ENCODE data around the gene DPP4.

The DPP4 gene

GRCh38 chr2:162075689-162076132, 1.7 kb upstream of the DPP4 start:
- no peak for TF ChIP-seq EZH2phosphoT487 (IDR thresholded peaks at IDR 0.05; ENCODE audit: low read depth)
- TF ChIP-seq CTCF (IDR thresholded peaks at IDR 0.05; ENCODE audit: low read depth, low read length) = no peak
- Histone ChIP-seq H3K4me2 (ENCODE audit: low read length) (no peak overlapping the region), H3K36me3 (replicated peaks; ENCODE audit: low read depth, low read length) (peaks cover 7% of the 10 kb centered on the region), H2AFZ (ENCODE audit: low read depth, low read length) (no peak overlapping the region), H3K4me1 (ENCODE audit: low read length) (peaks cover 26% of the 10 kb centered on the region), H4K20me1 (ENCODE audit: insufficient read depth, low read length) (no peaks in the 10 kb centered on the region), H3K9me3 (ENCODE audit: insufficient read depth, low read length) (no peaks in the 10 kb centered on the region), H3K79me2 (ENCODE audit: low read length) (no peaks in the 10 kb centered on the region; the same call in 1 of the 2 replicates), H3K4me3 (ENCODE audit: low read length) (no peak overlapping the region), H3K27me3 (ENCODE audit: low read depth, low read length) (no peaks in the 10 kb centered on the region), H3K27ac (ENCODE audit: low read length) (no peak overlapping the region), H3K9ac (ENCODE audit: low read length) (no peak overlapping the region)

- Histone ChIP-seq H4K20me1 (ENCODE audit: insufficient read depth, low read length) (no peaks in the 10 kb centered on the region), H3K4me3 (ENCODE audit: low read length) (peak overlapping the region; percentile 95; the same call in 1 of the 2 replicates), H3K4me1 (ENCODE audit: low read length) (peaks cover 26% of the 10 kb centered on the region), H2AFZ (ENCODE audit: low read depth, low read length) (no peak overlapping the region), H3K36me3 (replicated peaks; ENCODE audit: low read depth, low read length) (peaks cover 13% of the 10 kb centered on the region), H3K4me2 (ENCODE audit: low read length) (peak overlapping the region; percentile 86), H3K9ac (ENCODE audit: low read length) (no peak overlapping the region), H3K9me3 (ENCODE audit: insufficient read depth, low read length) (no peaks in the 10 kb centered on the region), H3K27ac (ENCODE audit: low read length) (no peak overlapping the region), H3K79me2 (ENCODE audit: low read length) (no peaks in the 10 kb centered on the region; the same call in 1 of the 2 replicates), H3K27me3 (ENCODE audit: low read depth, low read length) (no peaks in the 10 kb centered on the region)
- TF ChIP-seq CTCF (IDR thresholded peaks at IDR 0.05; ENCODE audit: low read depth, low read length) = no peak
- TF ChIP-seq EZH2phosphoT487 (IDR thresholded peaks at IDR 0.05; ENCODE audit: low read depth) = no peak
Measured at GRCh38 chr2:162074928-162075688, 1.1 kb upstream of the DPP4 start.

- H3K9ac ChIP-seq (ENCODE audit: low read length) = peak overlapping the region; percentile 81; the same call in 1 of the 2 replicates
- H3K36me3 ChIP-seq (replicated peaks; ENCODE audit: low read depth, low read length) = peaks cover 13% of the 10 kb centered on the region
- no peak for TF ChIP-seq CTCF (IDR thresholded peaks at IDR 0.05; ENCODE audit: low read depth, low read length)
- no peak for TF ChIP-seq EZH2phosphoT487 (IDR thresholded peaks at IDR 0.05; ENCODE audit: low read depth)
- no peaks in the 10 kb centered on the region for H3K27me3 ChIP-seq (ENCODE audit: low read depth, low read length)
- 0 out of 2 replicates have a peak overlapping the region, but pooled peaks have one; percentile 69 for H3K27ac ChIP-seq (ENCODE audit: low read length)
- H4K20me1 ChIP-seq (ENCODE audit: insufficient read depth, low read length) = no peaks in the 10 kb centered on the region
- peak overlapping the region; percentile 86 for H3K4me2 ChIP-seq (ENCODE audit: low read length)
- peak overlapping the region; percentile 79; the same call in 1 of the 2 replicates for H2AFZ ChIP-seq (ENCODE audit: low read depth, low read length)
- no peaks in the 10 kb centered on the region for H3K9me3 ChIP-seq (ENCODE audit: insufficient read depth, low read length)
- H3K4me3 ChIP-seq (ENCODE audit: low read length) = peak overlapping the region; percentile 95
- H3K4me1 ChIP-seq (ENCODE audit: low read length) = peaks cover 26% of the 10 kb centered on the region
- H3K79me2 ChIP-seq (ENCODE audit: low read length) = no peaks in the 10 kb centered on the region; the same call in 1 of the 2 replicates
Measured at GRCh38 chr2:162074632-162074895, 549 bp upstream of the DPP4 start.

- H3K4me1 ChIP-seq (ENCODE audit: low read length) = peaks cover 26% of the 10 kb centered on the region
- H3K9me3 ChIP-seq (ENCODE audit: insufficient read depth, low read length) = no peaks in the 10 kb centered on the region
- TF ChIP-seq EZH2phosphoT487 (IDR thresholded peaks at IDR 0.05; ENCODE audit: low read depth) = no peak
- no peak for TF ChIP-seq CTCF (IDR thresholded peaks at IDR 0.05; ENCODE audit: low read depth, low read length)
- H3K27me3 ChIP-seq (ENCODE audit: low read depth, low read length) = no peaks in the 10 kb centered on the region
- peak overlapping the region; percentile 81 for H3K9ac ChIP-seq (ENCODE audit: low read length)
- peak overlapping the region; percentile 95 for H3K4me3 ChIP-seq (ENCODE audit: low read length)
- H3K36me3 ChIP-seq (replicated peaks; ENCODE audit: low read depth, low read length) = peaks cover 16% of the 10 kb centered on the region
- no peaks in the 10 kb centered on the region; the same call in 1 of the 2 replicates for H3K79me2 ChIP-seq (ENCODE audit: low read length)
- H3K27ac ChIP-seq (ENCODE audit: low read length) = peak overlapping the region; percentile 69
- no peaks in the 10 kb centered on the region for H4K20me1 ChIP-seq (ENCODE audit: insufficient read depth, low read length)
- H3K4me2 ChIP-seq (ENCODE audit: low read length) = peak overlapping the region; percentile 86
- peak overlapping the region; percentile 79 for H2AFZ ChIP-seq (ENCODE audit: low read depth, low read length)
Measured at GRCh38 chr2:162072976-162073887, 783 bp downstream of the DPP4 start.
